Activated naive CD8-positive, alpha-beta T cell treated with anti-CD3 and anti-CD28 coated beads, Interleukin-2, amount 50 U/mL, for 24 hours (primary cell): ENCODE results near the gene VARS1.
"Not testable (repeated sequence)": the region's sequence is repeated elsewhere in the genome, so short reads cannot be mapped to it uniquely, and the experiment has no call there.

Source experiments
- ATAC-seq: fragments of 150-1000 bp; cut with Tn5 transposase; one replicate; pipeline ENCODE4 v1.10.0; 2021
- DNase-seq: peaks from one replicate; pipeline ENCODE4 v3.0.0; 2021
- H3K27ac Mint-ChIP-seq: one replicate; pipeline ENCODE4 v1.8.0; 2021; ENCODE audit warnings: mild to moderate bottlenecking, mixed read lengths
- H3K27me3 Mint-ChIP-seq: one replicate; pipeline ENCODE4 v1.8.0; 2021; ENCODE audit warnings: mixed read lengths
- H3K36me3 Mint-ChIP-seq: one replicate; pipeline ENCODE4 v1.8.0; 2021; ENCODE audit warnings: low read depth, mixed read lengths
- H3K4me1 Mint-ChIP-seq: one replicate; pipeline ENCODE4 v1.8.0; 2021; ENCODE audit warnings: mixed read lengths
- H3K4me3 Mint-ChIP-seq: one replicate; pipeline ENCODE4 v1.8.0; 2021; ENCODE audit warnings: mild to moderate bottlenecking, moderate library complexity, mixed read lengths
- H3K9me3 Mint-ChIP-seq: one replicate; pipeline ENCODE4 v1.8.0; 2021; ENCODE audit warnings: mixed read lengths

Gene VARS1

GRCh38 chr6:31795616-31796298 is at the start of gene VARS1:
Gene VARS1, minus strand, starts transcription at chr6:31795752. Its CDS starts 535 bp downstream, at chr6:31795217.
- DNase-seq (peak; percentile 89), ATAC-seq (peak; percentile 85)
- peak within 1 kb of the TSS; percentile 87 for H3K4me3 Mint-ChIP-seq
- peak within 1 kb of the TSS; percentile 99 for H3K27ac Mint-ChIP-seq
- H3K36me3 Mint-ChIP-seq: peaks cover 38% of the 10 kb centered on the region
- H3K9me3 Mint-ChIP-seq: no peaks in the 10 kb centered on the region
- H3K4me1 Mint-ChIP-seq: peaks cover 45% of the 10 kb centered on the region
- no peaks in the 10 kb centered on the region for H3K27me3 Mint-ChIP-seq

- DNase-seq: no peak
- no peak for ATAC-seq
- Mint-ChIP-seq H3K4me1 (peaks cover 3% of the 10 kb centered on the region), H3K36me3 (peaks cover 14% of the 10 kb centered on the region), H3K27me3 (no peaks in the 10 kb centered on the region), H3K9me3 (no peaks in the 10 kb centered on the region), H3K27ac (no peak overlapping the region), H3K4me3 (no peak overlapping the region)
Observed at GRCh38 chr6:31844507-31844906, 49.0 kb upstream of the VARS1 start.

- no peak overlapping the region for H3K4me3 Mint-ChIP-seq
- H3K9me3 Mint-ChIP-seq: no peaks in the 10 kb centered on the region
- peak overlapping the region; percentile 31 for H3K27ac Mint-ChIP-seq
- peaks cover 38% of the 10 kb centered on the region for H3K36me3 Mint-ChIP-seq
- peaks cover 22% of the 10 kb centered on the region for H3K4me1 Mint-ChIP-seq
- no peaks in the 10 kb centered on the region for H3K27me3 Mint-ChIP-seq
- no peak for ATAC-seq
- DNase-seq: no peak
Observed at GRCh38 chr6:31842053-31842452, 46.5 kb upstream of the VARS1 start.

GRCh38 chr6:31839779-31840126 is 44.2 kb upstream of the VARS1 start:
- H3K27me3 Mint-ChIP-seq, DNase-seq, H3K9me3 Mint-ChIP-seq, ATAC-seq: not testable (repeated sequence)
- H3K4me3 Mint-ChIP-seq: peak overlapping the region; percentile 95
- H3K4me1 Mint-ChIP-seq: peaks cover 38% of the 10 kb centered on the region
- H3K27ac Mint-ChIP-seq: peak overlapping the region; percentile 80
- peaks cover 61% of the 10 kb centered on the region for H3K36me3 Mint-ChIP-seq

GRCh38 chr6:31838968-31839367 is 43.4 kb upstream of the VARS1 start:
- H3K9me3 Mint-ChIP-seq: no peaks in the 10 kb centered on the region
- H3K4me3 Mint-ChIP-seq: peak overlapping the region; percentile 95
- DNase-seq: no peak
- peaks cover 63% of the 10 kb centered on the region for H3K36me3 Mint-ChIP-seq
- H3K4me1 Mint-ChIP-seq: peaks cover 43% of the 10 kb centered on the region
- peak overlapping the region; percentile 80 for H3K27ac Mint-ChIP-seq
- H3K27me3 Mint-ChIP-seq: no peaks in the 10 kb centered on the region
- ATAC-seq: no peak

GRCh38 chr6:31838114-31838553 is 42.6 kb upstream of the VARS1 start:
- not testable (repeated sequence) for H3K9me3 Mint-ChIP-seq, ATAC-seq, DNase-seq, H3K27me3 Mint-ChIP-seq
- Mint-ChIP-seq H3K36me3 (peaks cover 63% of the 10 kb centered on the region), H3K4me1 (peaks cover 45% of the 10 kb centered on the region), H3K4me3 (peak overlapping the region; percentile 95), H3K27ac (peak overlapping the region; percentile 99)

- H3K9me3 Mint-ChIP-seq: no peaks in the 10 kb centered on the region
- peak overlapping the region; percentile 95 for H3K4me3 Mint-ChIP-seq
- no peaks in the 10 kb centered on the region for H3K27me3 Mint-ChIP-seq
- ATAC-seq (no peak), DNase-seq (no peak)
- peak overlapping the region; percentile 99 for H3K27ac Mint-ChIP-seq
- H3K4me1 Mint-ChIP-seq: peaks cover 48% of the 10 kb centered on the region
- peaks cover 63% of the 10 kb centered on the region for H3K36me3 Mint-ChIP-seq
Observed at GRCh38 chr6:31837369-31838113, 42.0 kb upstream of the VARS1 start.

GRCh38 chr6:31836474-31837368 is 41.2 kb upstream of the VARS1 start:
- Mint-ChIP-seq H3K4me1 (peaks cover 50% of the 10 kb centered on the region), H3K27ac (peak overlapping the region; percentile 99), H3K36me3 (peaks cover 63% of the 10 kb centered on the region), H3K27me3 (no peaks in the 10 kb centered on the region), H3K9me3 (no peaks in the 10 kb centered on the region), H3K4me3 (peak overlapping the region; percentile 95)
- no peak for ATAC-seq
- DNase-seq: no peak

- H3K27ac Mint-ChIP-seq: peak overlapping the region; percentile 99
- peaks cover 56% of the 10 kb centered on the region for H3K4me1 Mint-ChIP-seq
- ATAC-seq (no peak), DNase-seq (no peak)
- H3K27me3 Mint-ChIP-seq: no peaks in the 10 kb centered on the region
- H3K4me3 Mint-ChIP-seq: peak overlapping the region; percentile 95
- no peaks in the 10 kb centered on the region for H3K9me3 Mint-ChIP-seq
- peaks cover 63% of the 10 kb centered on the region for H3K36me3 Mint-ChIP-seq
Observed at GRCh38 chr6:31836047-31836473, 40.5 kb upstream of the VARS1 start.

- Mint-ChIP-seq H3K36me3 (peaks cover 60% of the 10 kb centered on the region), H3K27ac (peak overlapping the region; percentile 99), H3K4me1 (peaks cover 62% of the 10 kb centered on the region), H3K27me3 (no peaks in the 10 kb centered on the region), H3K9me3 (no peaks in the 10 kb centered on the region), H3K4me3 (peak overlapping the region; percentile 95)
- DNase-seq: peak; percentile 82
- peak; percentile 65 for ATAC-seq
Observed at GRCh38 chr6:31834367-31835250, 39.1 kb upstream of the VARS1 start.

- Mint-ChIP-seq H3K36me3 (peaks cover 30% of the 10 kb centered on the region), H3K27me3 (peaks cover 4% of the 10 kb centered on the region), H3K4me3 (peak overlapping the region; percentile 87), H3K9me3 (no peaks in the 10 kb centered on the region), H3K4me1 (peaks cover 48% of the 10 kb centered on the region), H3K27ac (no peak overlapping the region)
- no peak for DNase-seq
- no peak for ATAC-seq
Observed at GRCh38 chr6:31831350-31832215, 36.0 kb upstream of the VARS1 start.

- H3K27ac Mint-ChIP-seq: peak overlapping the region; percentile 88
- H3K27me3 Mint-ChIP-seq: peaks cover 4% of the 10 kb centered on the region
- no peaks in the 10 kb centered on the region for H3K9me3 Mint-ChIP-seq
- no peak for DNase-seq
- H3K36me3 Mint-ChIP-seq: peaks cover 23% of the 10 kb centered on the region
- H3K4me3 Mint-ChIP-seq: peak overlapping the region; percentile 87
- peaks cover 46% of the 10 kb centered on the region for H3K4me1 Mint-ChIP-seq
- ATAC-seq: no peak
Observed at GRCh38 chr6:31830886-31831335, 35.4 kb upstream of the VARS1 start.
